Medulla oblongata (tissue), 1 donor: Measurements from ENCODE around the gene RMDN2.
"Not testable (repeated sequence)": the region's sequence is repeated elsewhere in the genome, so short reads cannot be mapped to it uniquely, and the experiment has no call there.

Experiments used
- DNase-seq: peaks from one replicate; pipeline ENCODE4 v3.0.0-alpha.2; 2015; ENCODE audit errors: extremely low spot score

Gene RMDN2

DNA sequence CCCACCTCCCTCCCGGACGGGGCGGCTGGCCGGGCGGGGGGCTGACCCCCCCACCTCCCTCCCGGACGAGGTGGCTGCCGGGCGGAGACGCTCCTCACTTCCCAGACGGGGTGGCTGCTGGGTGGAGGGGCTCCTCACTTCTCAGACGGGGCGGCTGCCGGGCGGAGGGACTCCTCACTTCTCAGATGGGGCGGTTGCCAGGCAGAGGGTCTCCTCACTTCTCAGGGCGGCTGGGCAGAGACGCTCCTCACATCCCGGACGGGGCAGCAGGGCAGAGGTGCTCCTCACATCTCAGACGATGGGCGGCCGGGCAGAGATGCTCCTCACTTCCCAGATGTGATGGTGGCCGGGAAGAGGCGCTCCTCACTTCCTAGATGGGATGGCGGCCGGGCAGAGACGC is 7.8 kb downstream of the RMDN2 start:
- DNase-seq = not testable (repeated sequence)

DNA sequence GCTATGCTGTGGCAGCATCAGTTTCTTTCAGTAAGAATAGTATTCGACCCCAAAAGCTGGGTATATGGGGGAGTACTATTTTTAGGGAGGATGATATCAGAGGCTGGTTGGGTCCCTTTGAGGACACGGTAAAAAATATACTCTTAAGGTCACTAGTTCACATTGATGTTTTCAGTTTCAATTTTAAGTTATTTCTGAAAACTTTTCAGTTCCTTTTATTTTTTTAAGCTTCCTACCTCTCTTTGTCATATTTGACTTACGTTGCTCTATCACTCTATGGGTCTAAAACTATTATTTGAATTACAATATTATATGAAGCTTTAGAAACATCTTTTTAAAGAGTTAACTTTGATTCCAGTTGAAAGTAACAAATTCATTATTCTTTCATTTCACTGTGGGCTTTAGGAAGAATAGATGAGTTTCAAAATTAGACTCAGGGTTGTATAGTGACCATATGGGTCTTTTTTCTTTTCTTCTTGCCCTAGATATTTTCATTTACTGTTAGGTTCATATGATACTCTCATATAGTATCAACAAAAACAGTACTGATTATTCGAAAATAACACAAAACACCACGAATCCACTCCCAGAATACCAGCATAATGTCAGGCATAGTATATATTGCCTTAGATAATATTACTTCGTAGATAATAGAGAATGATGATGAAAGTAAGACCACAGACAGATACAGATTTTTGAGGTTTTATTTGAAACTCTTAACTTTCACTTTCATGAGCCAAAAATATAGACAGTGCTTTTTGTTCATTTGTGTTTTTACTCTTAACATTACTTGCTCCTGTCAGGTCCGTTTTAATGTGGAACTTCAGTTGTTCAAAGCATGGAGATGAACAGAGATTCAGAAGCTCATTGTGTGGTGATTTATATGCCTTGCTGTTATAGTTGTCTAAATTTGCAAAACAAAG is 9.8 kb downstream of the RMDN2 start:
- no peak for DNase-seq

DNA sequence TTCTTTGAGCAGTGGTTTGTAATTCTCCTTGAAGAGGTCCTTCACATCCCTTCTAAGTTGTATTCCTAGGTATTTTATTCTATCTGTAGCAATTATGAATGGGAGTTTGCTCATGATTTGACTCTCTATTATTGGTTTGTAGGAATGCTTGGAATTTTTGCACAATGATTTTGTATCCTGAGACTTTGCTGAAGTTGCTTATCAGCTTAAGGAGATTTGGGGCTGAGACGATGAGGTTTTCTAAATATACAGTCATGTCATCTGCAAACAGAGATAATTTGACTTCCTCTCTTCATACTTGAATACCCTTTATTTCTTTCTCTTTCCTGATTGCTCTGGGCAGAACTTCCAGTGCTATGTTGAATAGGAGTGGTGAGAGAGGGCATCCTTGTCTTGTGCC is 12.5 kb downstream of the RMDN2 start:
- DNase-seq = not testable (repeated sequence)

DNA sequence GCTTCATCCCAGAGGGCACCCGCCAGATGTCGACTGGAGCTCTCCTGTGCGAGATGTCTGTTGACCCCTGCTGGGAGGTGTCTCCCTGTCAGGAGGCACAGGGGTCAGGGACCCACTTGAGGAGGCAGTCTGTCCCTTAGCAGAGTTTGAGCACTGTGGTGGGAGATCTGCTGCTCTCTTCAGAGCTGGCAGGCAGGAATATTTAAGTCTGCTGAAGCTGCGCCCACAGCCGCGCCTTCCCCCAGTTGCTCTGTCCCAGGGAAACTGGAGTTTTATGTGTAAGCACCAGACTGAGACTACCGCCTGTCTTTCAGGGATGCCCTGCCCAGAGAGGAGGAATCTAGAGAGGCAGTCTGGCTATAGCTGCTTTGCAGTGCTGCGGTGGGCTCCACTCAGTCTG is 16.2 kb downstream of the RMDN2 start:
- not testable (repeated sequence) for DNase-seq

DNA sequence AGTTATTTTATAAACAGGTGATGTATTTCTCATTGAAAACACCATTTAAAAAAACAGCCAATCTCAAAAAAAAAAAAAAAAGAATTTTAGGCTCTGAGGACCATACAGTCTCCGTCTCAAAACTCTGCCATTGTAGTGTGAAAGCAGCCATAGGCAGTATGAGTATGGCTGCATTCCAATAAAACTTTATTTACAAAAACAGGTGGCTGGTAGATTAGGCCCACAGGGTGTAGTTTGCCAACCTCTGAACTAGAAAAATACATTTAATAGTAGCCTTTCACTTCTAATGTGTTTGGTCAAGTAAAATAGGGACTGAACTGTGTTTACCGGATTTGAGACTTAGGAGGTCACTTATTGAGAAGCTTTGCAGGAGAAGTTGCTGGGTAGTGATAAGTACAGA is 19.2 kb downstream of the RMDN2 start:
- DNase-seq = no peak

DNA sequence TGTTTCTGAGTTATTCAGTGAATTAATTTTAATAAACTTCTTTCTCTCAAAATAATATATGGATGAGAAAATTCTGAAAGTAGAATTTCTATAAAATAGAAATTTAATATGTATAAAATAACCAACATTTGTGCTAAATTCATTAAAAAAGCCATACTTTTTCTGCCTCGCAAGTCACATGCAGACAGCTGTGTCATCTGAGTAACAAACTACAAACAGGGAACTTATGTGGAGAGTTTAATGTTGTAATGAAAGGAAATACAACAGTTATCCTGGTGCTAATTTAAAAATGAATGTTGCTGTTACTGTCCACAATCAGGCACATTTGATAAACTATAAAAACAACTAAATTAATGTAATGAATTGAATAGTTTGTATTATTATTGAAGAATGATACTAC is 22.2 kb downstream of the RMDN2 start:
- DNase-seq = no peak

DNA sequence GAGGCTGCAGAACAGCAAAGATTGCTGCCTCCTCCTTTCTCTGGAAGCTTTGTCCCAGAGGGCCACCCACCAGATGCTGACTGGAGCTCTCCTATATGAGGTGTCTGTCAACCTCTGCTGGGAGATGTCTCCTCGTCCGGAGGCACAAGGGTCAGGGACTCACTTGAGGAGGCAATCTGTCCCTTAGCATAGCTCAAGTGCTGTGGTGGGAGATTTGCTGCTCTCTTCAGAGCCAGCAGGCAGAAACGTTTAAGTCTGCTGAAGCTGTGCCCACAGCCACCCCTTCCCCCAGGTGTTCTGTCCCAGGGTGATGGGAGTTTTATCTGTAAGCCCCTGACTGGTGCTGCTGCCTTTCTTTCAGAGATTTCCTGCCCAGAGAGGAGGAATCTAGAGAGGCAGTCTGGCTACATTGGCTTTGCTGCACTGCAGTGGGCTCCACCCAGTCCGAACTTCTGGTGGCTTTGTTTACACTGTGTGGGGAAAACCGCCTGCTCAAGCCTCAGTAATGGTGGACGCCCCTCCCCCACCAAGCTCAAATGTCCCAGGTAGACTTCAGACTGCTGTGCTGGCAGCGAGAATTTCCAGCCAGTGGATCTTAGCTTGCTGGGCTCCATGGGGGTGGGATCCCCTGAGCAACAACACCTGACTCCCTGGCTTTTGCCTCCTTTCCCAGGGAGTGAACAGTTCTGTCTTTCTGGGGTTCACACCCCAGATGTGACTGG is 37.1 kb downstream of the RMDN2 start:
- DNase-seq = not testable (repeated sequence)

DNA sequence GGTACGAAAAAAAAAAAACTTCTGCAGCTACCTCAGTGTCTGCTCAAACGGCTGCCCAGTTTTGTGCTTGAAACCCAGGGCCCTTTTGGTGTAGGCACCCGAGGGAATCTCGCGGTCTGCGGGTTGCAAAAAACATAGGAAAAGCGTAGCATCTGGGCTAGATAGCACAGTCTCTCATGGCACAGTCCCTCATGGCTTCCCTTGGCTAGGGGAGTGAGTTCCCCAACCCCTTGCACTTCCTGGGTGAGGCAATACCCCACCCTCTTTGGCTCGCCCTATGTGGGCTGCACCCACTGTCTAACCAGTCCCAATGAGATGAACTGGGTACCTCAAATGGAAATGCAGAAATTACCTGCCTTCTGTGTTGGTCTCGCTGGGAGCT is 37.6 kb downstream of the RMDN2 start:
- DNase-seq = not testable (repeated sequence)

DNA sequence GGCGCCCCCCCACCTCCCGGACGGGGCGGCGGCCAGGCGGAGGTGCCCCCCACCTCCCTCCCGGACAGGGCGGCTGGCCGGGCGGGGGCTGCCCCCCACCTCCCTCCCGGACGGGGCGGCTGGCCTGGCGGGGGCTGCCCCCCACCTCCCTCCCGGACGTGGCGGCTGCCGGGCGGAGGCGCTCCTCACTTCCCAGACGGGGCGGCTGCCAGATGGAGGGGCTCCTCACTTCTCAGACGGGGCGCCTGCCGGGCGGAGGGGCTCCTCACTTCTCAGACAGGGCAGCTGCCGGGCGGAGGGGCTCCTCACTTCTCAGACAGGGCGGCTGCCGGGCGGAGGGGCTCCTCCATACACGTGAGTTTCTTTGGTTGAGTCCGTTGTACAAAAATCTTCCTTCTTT is 38.8 kb downstream of the RMDN2 start:
- DNase-seq = not testable (repeated sequence)

DNA sequence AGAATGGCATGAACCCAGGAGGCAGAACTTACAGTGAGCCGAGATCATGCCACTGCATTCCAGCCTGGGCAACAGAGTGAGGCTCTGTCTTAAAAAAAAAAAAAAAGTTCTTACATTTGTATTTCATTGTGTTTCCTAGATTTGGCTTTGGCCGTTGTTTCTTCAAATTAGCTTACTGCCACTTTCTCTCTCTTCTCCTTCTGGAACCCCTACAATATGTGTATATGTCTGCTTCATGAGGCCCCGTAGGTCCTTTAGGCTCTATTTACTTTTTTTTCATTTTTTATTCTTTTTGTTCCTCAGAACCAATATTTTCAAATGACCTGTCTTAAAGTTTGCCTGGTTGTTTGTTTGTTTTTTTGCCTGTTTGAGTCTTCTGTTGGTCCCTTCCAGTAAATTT is 41.2 kb downstream of the RMDN2 start:
- no peak for DNase-seq

DNA sequence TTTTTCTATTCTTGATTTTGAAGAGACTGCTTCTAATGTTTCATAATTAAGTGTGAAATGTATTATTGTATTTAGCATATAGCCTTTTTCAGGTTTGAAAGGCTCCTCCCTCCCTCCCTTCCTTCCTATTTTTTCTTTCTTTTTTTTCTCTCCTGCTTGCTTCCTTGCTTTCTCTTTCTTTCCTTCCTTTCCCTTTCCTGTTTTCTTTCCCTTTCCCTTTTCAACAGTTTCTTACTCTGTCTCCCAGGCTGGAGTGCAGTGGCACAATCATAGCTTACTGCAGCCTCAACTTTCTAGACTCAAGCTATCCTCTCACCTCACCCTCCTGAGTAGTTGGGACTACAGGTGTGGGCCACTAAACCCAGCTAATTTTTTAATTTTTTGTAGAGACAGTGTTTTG is 44.6 kb downstream of the RMDN2 start:
- no peak for DNase-seq

DNA sequence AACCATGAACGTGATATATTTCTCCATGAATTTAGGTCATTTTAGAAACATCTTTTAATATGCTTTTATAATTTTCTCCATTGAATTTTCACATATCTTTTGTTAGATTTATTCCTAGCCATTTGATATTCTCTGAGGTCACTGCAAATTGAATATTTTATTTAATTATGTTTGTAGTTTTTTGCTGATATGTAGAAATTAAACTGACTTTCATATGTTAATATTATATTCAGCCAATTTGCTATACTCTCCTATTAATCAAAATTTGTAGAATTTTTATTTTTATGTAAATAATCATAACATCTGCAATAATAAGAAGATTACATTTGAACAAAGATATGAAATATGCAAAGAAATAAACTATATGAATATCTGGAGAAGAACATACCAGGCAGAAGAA is 46.9 kb downstream of the RMDN2 start:
- no peak for DNase-seq

DNA sequence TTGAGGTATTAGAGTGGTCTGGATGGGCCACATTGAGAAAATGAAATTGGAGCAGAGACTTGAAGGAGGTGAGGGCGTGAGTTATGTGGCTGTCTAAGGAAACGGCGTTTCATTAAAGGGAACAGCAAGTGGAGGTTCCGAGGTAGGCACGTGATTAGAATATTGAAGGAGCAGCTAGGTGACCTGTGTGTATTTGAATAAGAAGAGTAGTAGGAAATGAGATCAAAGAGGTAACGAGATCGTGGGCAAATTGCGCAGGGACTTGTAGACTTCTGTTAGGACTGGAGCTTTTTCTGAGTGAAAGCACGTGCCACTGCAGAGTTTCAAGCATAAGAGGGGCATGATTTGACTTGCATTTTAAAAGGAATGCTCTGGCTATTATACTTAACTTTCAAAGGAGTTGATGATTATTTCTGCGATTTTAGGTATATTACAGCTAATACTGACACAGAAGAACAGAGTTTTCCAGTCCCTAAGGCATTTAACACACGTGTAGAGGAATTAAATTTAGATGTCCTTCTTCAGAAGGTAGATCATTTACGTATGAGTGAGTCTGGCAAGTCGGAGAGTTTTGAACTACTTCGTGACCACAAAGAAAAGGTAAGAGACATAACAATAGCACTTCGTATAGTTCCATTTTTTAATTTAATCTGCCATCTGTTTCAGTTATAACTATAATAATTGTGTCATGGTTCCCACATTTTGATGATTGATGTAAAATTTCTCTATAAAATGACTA is 48.7 kb downstream of the RMDN2 start:
- no peak for DNase-seq

DNA sequence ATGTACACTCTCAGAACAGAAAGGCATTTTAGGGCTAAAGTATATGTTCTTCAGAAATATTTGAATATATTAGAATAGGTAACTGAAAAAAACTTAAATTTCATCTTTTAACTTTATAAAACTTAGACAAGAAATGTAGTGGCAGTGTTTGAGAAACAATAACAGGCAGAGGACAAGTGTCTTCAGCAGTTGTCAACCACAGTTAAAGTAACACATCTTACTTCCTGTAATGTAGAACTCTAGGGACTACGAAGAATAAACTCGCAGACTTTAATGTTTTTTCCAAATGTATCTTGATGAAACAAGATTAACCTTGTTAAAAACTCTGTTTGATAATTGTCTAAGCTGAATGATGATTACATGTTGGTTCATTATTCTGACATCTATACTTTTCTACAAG is 50.7 kb downstream of the RMDN2 start:
- no peak for DNase-seq

DNA sequence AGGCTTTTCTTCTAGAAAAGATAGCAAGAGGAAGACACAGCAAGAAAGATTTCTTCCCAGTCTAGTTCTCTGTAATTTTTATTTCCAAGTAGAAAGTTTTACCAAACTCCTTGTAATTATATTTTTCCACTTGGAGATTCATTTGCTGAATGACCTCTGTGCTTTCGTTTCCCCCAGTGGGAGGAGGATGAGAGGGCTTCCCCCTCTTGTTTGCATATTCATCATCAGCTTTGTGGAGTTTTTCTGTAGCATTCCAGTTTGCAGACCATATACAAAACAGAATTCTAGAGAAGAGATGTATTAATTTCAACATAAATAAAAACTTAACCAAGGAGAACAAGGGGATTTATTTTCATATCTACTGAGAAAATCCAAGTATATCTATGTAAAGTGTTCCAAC is 51.3 kb downstream of the RMDN2 start:
- no peak for DNase-seq

DNA sequence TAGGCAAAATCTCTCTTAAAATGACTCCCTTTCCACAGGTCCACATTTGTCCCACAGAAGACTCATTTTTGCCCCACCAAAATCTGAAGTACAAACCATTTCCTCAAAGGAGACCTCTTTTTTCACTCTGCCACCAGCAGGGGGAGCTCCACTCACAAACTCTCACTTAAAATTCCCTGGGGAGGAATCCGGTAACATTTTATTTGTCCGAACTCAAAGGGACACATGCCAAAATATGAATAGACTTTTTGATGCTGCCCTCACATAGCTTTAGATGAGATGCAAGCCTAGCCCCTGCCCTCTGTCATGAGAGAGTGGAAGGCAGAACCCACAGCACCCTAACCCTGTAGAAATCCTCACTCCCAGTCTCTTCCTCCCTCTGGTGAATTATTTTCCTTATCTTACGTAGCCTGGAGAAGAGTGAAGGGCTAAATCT is 57.1 kb downstream of the RMDN2 start:
- DNase-seq = peak; percentile 80

DNA sequence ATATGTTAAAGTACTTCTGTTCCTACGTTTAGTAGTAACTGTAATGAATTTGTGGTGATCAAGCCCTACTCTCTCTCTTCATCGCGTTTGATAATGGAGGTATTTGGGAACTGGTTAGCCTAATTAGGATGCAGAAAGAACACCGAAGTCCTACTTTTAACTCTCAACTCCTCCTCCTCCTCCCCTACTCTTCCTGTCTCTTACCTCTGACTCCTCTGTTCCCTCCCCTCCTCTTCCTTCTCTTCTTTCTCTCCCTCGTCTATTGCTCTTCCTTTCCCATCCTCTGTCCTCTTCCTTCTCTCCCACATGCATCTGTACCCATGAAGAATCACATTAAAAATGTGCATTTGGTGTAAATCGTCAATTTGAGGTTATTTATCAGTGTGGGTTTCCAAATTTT is 57.8 kb downstream of the RMDN2 start:
- no peak for DNase-seq

DNA sequence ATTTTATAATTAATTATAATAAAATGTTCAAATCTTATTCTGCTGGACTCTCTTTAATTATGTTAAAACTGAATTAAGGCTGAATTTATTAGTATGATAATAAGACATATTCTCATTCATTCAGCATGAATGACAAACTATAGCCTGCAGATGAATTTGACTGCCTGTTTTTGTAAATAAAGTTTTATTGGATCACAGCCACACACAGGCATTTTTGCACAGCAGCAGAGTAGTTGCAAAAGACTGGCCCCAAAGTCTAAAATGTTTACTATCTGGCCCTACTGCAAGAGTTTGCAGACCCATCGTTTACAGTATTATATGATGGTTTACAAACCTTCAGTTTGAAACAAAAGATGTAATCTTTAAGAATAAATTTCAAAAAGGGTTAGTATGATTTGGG is 58.6 kb downstream of the RMDN2 start:
- DNase-seq = no peak

DNA sequence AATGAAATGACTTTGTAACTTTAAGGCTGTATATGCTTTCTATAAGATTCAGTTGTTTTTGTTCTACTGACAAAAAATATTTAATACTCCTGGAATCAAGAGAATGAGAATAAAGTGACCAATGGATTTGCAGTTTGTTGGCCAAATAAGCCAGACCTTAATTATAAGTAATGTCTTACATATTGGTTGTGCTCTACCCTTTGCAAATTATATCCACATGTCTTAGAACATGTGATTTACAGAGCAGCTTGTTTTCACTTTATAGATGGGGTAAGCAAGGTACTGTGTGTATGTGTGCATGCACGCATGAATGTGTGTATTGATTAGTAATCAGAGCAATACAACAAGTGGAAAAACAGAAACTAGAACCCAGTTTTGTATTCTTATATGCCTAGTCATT is 59.1 kb downstream of the RMDN2 start:
- no peak for DNase-seq

DNA sequence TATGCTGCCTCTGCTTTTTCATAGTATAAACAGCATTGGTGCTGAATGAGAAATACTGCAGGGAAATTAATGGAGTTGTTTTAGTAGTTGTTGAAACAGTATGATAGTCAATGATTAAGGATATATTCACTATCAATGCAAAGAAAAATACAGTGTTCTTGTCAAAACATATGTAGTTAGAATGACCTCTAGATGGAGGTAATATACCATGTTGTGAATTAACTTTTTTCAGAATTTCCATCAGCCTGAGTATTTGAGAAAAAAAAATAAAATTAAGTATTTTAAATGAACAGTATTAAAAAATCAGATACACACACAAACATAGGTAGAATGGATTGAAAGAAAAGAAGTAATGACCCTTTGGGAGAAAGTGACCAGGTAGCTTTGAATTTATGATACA is 59.5 kb downstream of the RMDN2 start:
- DNase-seq = no peak

DNA sequence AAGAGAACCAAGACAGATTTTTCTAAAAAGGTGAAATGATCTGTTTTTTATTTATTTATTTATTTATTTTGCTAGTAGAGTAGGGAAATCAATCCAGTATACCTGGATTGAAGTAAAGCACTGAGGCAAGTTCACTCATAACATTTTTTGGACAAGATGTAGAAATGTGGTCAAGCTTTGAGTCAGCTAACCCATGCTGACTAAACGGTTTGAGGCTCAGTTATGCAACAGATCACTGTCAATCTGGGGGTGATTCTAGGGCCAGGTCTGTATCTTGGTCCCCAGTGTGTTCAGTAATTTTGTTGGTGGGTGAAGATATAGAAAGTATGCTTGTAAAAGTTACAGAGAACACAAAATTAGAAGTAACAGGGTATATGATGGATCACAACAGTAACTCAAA is 60.2 kb downstream of the RMDN2 start:
- DNase-seq = no peak

DNA sequence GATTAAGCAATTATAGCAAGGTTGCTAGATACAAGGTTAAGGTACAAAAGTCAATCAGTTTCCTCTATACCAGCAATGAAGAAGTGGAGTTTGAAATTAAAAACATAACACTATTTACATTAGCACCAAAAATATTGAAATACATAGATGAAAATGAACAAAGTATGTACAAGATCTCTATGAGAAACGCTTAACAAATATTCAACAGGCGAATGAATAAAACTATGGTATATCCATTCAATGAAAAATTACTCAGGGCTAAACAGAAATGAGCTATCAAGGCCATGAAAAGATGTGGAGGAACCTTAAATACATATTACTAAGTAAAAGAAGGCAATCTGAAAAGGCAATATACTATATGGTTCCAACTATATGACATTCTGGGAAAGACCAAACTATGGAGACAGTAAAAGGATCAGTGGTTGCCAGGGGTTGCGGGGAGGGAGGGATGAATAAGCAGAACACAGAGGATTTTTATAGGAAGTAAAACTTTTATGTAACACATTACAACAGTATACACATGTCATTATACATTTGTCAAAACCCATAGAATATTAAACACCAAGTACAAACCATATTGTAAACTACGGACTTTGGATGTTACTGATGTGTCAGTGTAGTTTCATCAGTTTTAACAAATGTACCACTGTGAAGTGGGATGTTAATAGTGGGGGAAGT is 62.1 kb downstream of the RMDN2 start:
- DNase-seq = no peak
